SU-DHL-6 (cell line): ENCODE data around the gene DUSP2.

Source experiments
- H2AFZ ChIP-seq: fragments of 200-600 bp; sonication (generic); 2 replicates; pipeline ENCODE4 v1.6.1; 2014; ENCODE audit warnings: low read depth, mild to moderate bottlenecking, moderate library complexity, mixed read lengths, antibody characterized with exemption, low read length; ENCODE audit not compliant: severe bottlenecking
- H3F3A ChIP-seq: fragments of 200-600 bp; shearing (Covaris generic); 2 replicates; pipeline ENCODE4 v1.6.0; 2016; ENCODE audit warnings: antibody characterized with exemption, mild to moderate bottlenecking; ENCODE audit not compliant: insufficient read depth
- H3K27ac ChIP-seq: fragments of 200-600 bp; sonication (generic); 2 replicates; pipeline ENCODE4 v1.5.1; 2016; ENCODE audit warnings: low read depth, mild to moderate bottlenecking, low read length, moderate library complexity, mixed read lengths
- H3K27me3 ChIP-seq: fragments of 200-600 bp; sonication (generic), shearing (Covaris generic); 2 replicates; pipeline ENCODE4 v1.6.0; 2014; ENCODE audit warnings: mild to moderate bottlenecking, low read length
- H3K36me3 ChIP-seq: fragments of 200-600 bp; sonication (generic); 2 replicates; pipeline ENCODE4 v1.6.1; 2014; ENCODE audit warnings: mild to moderate bottlenecking, low read length, mixed read lengths
- H3K4me2 ChIP-seq: fragments of 300-600, 200-600 bp; shearing (Covaris generic), sonication (generic); 2 replicates; pipeline ENCODE4 v1.6.0; 2014; ENCODE audit warnings: low read length, low read depth, mild to moderate bottlenecking; ENCODE audit not compliant: poor library complexity, severe bottlenecking
- H3K4me3 ChIP-seq: fragments of 200-600 bp; sonication (generic); 2 replicates; pipeline ENCODE4 v1.5.1; 2014; ENCODE audit warnings: antibody characterized with exemption, low read length, mild to moderate bottlenecking, mixed read lengths; ENCODE audit not compliant: insufficient read depth, poor library complexity, severe bottlenecking
- H3K79me2 ChIP-seq: fragments of 200-600 bp; sonication (generic); 2 replicates; pipeline ENCODE4 v1.6.1; 2014; ENCODE audit warnings: mild to moderate bottlenecking, low read length, moderate library complexity; ENCODE audit not compliant: insufficient read depth
- H3K9ac ChIP-seq: fragments of 200-600 bp; sonication (generic); 2 replicates; pipeline ENCODE4 v1.7.0; 2014; ENCODE audit warnings: mild to moderate bottlenecking, low read length
- H3K9me2 ChIP-seq: fragments of 200-600 bp; sonication (generic); replicated peaks from 2 replicates; pipeline ENCODE4 v1.6.1; 2014; ENCODE audit warnings: low read length; ENCODE audit not compliant: insufficient read depth
- H3K9me3 ChIP-seq: fragments of 200-600 bp; sonication (generic); 2 replicates; pipeline ENCODE4 v1.6.1; 2014; ENCODE audit warnings: low read length, mixed read lengths; ENCODE audit not compliant: insufficient read depth
- H4K20me1 ChIP-seq: fragments of 200-600 bp; sonication (generic); 2 replicates; pipeline ENCODE4 v1.6.1; 2014; ENCODE audit warnings: low read depth, mild to moderate bottlenecking, antibody characterized with exemption, low read length, moderate library complexity, mixed read lengths
- CTCF ChIP-seq: fragments of 200-600 bp; sonication (generic); IDR thresholded peaks from one replicate; pipeline ENCODE4 v1.5.1; 2017; ENCODE audit warnings: antibody characterized with exemption, mild to moderate bottlenecking, low read length, moderate library complexity; ENCODE audit not compliant: insufficient read depth, poor library complexity, severe bottlenecking
- EZH2phosphoT487 ChIP-seq: fragments of 200-600 bp; sonication (generic), shearing (Covaris generic); conservative IDR thresholded peaks from 2 replicates; pipeline ENCODE4 v1.6.1; 2018; ENCODE audit warnings: mild to moderate bottlenecking, antibody characterized with exemption, low read length, moderate library complexity, mixed read lengths

DUSP2 gene

GRCh38 chr2:96153991-96154431 lies 8.8 kb upstream of the DUSP2 start:
- H3K36me3 ChIP-seq: no peaks in the 10 kb centered on the region
- H3K79me2 ChIP-seq: no peaks in the 10 kb centered on the region
- no peaks in the 10 kb centered on the region for H4K20me1 ChIP-seq
- H3K9ac ChIP-seq: no peak overlapping the region
- no peak overlapping the region for H2AFZ ChIP-seq
- no peaks in the 10 kb centered on the region for H3K27me3 ChIP-seq
- H3K9me3 ChIP-seq: no peaks in the 10 kb centered on the region
- TF ChIP-seq CTCF (no peak), EZH2phosphoT487 (no peak)
- peaks cover 5% of the 10 kb centered on the region for H3F3A ChIP-seq
- no peak overlapping the region for H3K27ac ChIP-seq
- H3K9me2 ChIP-seq: no peaks in the 10 kb centered on the region
- no peak overlapping the region for H3K4me2 ChIP-seq
- no peak overlapping the region for H3K4me3 ChIP-seq

- no peaks in the 10 kb centered on the region for H3K27me3 ChIP-seq
- H2AFZ ChIP-seq: no peak overlapping the region
- H3K36me3 ChIP-seq: no peaks in the 10 kb centered on the region
- no peak overlapping the region for H3K4me3 ChIP-seq
- peaks cover 10% of the 10 kb centered on the region for H3F3A ChIP-seq
- H3K27ac ChIP-seq: no peak overlapping the region
- H4K20me1 ChIP-seq: no peaks in the 10 kb centered on the region
- no peak overlapping the region for H3K4me2 ChIP-seq
- no peaks in the 10 kb centered on the region for H3K9me3 ChIP-seq
- no peak overlapping the region for H3K9ac ChIP-seq
- TF ChIP-seq EZH2phosphoT487: no peak
- TF ChIP-seq CTCF: no peak
- no peaks in the 10 kb centered on the region for H3K79me2 ChIP-seq
- no peaks in the 10 kb centered on the region for H3K9me2 ChIP-seq
These were observed 8.1 kb upstream of the DUSP2 start for GRCh38 chr2:96153291-96153713.

GRCh38 chr2:96152304-96153161 lies 7.3 kb upstream of the DUSP2 start:
- Histone ChIP-seq H3F3A (peaks cover 17% of the 10 kb centered on the region), H3K9ac (no peak overlapping the region), H3K9me2 (no peaks in the 10 kb centered on the region), H3K27ac (no peak overlapping the region), H3K9me3 (no peaks in the 10 kb centered on the region), H3K27me3 (no peaks in the 10 kb centered on the region), H3K36me3 (no peaks in the 10 kb centered on the region), H2AFZ (no peak overlapping the region), H3K79me2 (no peaks in the 10 kb centered on the region), H3K4me2 (no peak overlapping the region), H4K20me1 (no peaks in the 10 kb centered on the region), H3K4me3 (no peak overlapping the region)
- TF ChIP-seq EZH2phosphoT487: no peak
- no peak for TF ChIP-seq CTCF
